ENCODE measurements around the gene ANLN. TPM values are rescaled to one million over a fixed set of nuclear protein-coding genes. Genes with fewer than 3 reads are reported as not detected.
"Not testable (repeated sequence)": the region's sequence is repeated elsewhere in the genome, so short reads cannot be mapped to it uniquely, and the experiment has no call there.

The ANLN gene
- total RNA-seq, 4 donors from 2014 or later = 0.84 to 12.9 (median 4.1) TPM

DNA sequence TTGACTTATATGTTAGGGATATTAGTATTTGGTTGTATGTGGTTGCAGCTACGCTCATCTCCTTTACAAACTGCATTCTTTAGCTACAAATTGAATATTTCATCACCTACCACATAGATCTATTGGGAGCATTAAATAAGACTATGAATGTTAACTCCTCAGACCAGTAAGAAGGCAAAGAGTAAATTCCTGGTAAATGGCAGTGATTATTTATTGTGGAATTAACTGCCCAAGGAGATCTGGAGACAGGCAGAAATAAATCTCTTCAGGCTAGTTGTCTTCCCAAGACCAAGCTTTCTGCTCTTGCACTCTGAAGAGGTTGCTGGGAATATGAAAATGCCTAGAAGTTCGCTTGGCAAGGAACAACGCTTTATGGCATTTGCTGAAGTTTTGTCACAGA, 74.6 kb downstream of the ANLN start:
- Histone ChIP-seq H3K4me1 (no peaks in the 10 kb centered on the region), H3K27me3 (no peaks in the 10 kb centered on the region), H3K4me3 (no peak overlapping the region), H3K27ac (no peak overlapping the region), H3K9me3 (peaks cover 0 to 9% (median 0%) of the 10 kb centered on the region in 4 donors), H3K36me3 (no peaks in the 10 kb centered on the region)
- DNase-seq (ENCODE audit: low spot score in 2 of 2) = no peak
- TF ChIP-seq, protein P1, sequence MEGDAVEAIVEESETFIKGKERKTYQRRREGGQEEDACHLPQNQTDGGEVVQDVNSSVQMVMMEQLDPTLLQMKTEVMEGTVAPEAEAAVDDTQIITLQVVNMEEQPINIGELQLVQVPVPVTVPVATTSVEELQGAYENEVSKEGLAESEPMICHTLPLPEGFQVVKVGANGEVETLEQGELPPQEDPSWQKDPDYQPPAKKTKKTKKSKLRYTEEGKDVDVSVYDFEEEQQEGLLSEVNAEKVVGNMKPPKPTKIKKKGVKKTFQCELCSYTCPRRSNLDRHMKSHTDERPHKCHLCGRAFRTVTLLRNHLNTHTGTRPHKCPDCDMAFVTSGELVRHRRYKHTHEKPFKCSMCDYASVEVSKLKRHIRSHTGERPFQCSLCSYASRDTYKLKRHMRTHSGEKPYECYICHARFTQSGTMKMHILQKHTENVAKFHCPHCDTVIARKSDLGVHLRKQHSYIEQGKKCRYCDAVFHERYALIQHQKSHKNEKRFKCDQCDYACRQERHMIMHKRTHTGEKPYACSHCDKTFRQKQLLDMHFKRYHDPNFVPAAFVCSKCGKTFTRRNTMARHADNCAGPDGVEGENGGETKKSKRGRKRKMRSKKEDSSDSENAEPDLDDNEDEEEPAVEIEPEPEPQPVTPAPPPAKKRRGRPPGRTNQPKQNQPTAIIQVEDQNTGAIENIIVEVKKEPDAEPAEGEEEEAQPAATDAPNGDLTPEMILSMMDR (IDR thresholded peaks at IDR 0.05) = no peak
- TF ChIP-seq EP300 (IDR thresholded peaks at IDR 0.05) (no peak), POLR2A (IDR thresholded peaks at IDR 0.05) (no peak)
- 67 to 81% methylated on average over 3 of the region's 3 CpGs for WGBS, 2 donors

DNA sequence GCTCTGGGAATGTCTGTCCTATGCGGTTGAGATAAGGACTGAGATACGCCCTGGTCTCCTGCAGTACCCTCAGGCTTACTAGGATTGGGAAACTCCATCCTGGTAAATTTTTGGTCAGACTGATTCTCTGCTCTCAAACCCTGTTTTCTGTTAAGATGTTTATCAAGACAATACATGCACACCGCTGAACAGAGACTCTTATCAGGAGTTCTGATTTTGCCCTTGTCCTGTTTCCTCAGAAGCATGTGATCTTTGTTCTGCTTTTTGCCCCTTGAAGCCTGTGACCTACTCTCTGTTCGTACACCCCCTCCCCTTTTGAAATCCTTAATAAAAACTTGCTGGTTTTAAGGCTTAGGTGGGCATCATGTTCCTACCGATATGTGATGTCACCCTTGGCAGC, 76.3 kb downstream of the ANLN start:
- not testable (repeated sequence) for DNase-seq (ENCODE audit: low spot score in 2 of 2); H3K36me3 ChIP-seq; H3K9me3 ChIP-seq; H3K27me3 ChIP-seq; H3K27ac ChIP-seq; H3K4me1 ChIP-seq; H3K4me3 ChIP-seq
- 81 to 86% methylated on average over 5 of the region's 5 CpGs for WGBS, 2 donors

DNA sequence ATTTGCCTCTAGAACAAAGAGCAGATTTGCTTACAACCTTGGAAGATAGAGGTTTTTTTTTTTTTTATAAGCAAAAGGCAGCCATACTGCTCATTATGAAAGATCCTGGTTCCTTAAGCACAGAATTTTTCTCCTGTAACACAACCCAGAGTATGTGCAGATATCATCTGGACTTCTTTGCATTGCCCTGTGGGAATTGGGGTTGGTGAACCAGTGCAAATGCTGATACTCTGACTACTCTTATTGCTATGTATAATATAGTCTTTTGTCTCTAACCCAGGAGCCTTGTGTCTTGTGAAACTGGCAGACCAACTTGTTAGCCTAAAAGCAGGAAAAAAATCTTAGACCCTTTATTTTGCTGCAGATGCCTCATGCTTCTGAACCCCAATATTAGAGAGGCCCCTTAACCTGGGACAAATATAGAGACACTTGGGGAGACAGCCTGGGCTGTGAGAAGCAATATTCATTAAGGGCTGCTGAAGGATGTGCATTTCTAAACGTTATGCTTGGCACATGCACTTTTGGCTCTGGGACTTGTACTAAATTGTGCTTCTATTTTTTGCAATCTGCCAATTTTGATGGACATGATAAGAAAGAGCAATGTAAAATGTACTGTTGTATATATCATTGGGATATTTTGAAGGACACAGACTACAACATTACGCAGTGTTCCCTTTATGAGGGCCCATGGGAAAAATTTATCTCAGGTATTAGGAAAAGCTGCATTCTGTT, 78.9 kb downstream of the ANLN start:
- TF ChIP-seq EP300 (IDR thresholded peaks at IDR 0.05) = no peak
- no peaks in the 10 kb centered on the region for H3K27me3 ChIP-seq
- 62 to 71% methylated on average over 2 of the region's 2 CpGs for WGBS, 2 donors

DNA sequence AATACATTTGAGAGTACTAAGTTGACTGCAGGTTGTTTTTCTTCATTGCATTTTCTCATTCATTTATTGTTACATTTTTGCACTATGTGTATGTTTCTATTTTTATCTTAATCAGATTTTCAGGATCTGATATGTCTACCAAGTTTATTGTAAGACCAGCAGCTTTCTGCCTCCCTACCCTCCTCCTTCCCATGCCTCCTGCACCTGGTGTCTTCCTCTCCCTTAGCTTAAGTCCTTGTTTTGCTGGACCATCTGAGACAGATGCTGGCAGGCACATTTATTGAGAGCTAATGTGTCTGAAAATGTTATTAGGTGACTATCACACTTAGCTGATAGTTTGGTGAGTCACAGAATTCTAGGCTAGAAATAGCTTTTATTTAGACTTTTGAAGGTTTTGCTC, 79.6 kb downstream of the ANLN start:
- H3K4me1 ChIP-seq = no peaks in the 10 kb centered on the region
- DNase-seq (ENCODE audit: low spot score in 2 of 2) = no peak
- no peaks in the 10 kb centered on the region for H3K27me3 ChIP-seq
- H3K4me3 ChIP-seq = no peak overlapping the region
- no peak overlapping the region for H3K27ac ChIP-seq
- TF ChIP-seq, protein P1 (IDR thresholded peaks at IDR 0.05) = no peak
- TF ChIP-seq EP300 (IDR thresholded peaks at IDR 0.05) (no peak), POLR2A (IDR thresholded peaks at IDR 0.05) (no peak)
- peaks cover 0 to 9% (median 0%) of the 10 kb centered on the region in 4 donors for H3K9me3 ChIP-seq
- H3K36me3 ChIP-seq = no peaks in the 10 kb centered on the region

More for the DNA sequence above, 78.9 kb downstream of the ANLN start:
- Histone ChIP-seq H3K4me1 (no peaks in the 10 kb centered on the region), H3K9me3 (peaks cover 0 to 9% (median 0%) of the 10 kb centered on the region in 4 donors), H3K36me3 (no peaks in the 10 kb centered on the region), H3K27ac (no peak overlapping the region), H3K4me3 (no peak overlapping the region)
- no peak for DNase-seq (ENCODE audit: low spot score in 2 of 2)

DNA sequence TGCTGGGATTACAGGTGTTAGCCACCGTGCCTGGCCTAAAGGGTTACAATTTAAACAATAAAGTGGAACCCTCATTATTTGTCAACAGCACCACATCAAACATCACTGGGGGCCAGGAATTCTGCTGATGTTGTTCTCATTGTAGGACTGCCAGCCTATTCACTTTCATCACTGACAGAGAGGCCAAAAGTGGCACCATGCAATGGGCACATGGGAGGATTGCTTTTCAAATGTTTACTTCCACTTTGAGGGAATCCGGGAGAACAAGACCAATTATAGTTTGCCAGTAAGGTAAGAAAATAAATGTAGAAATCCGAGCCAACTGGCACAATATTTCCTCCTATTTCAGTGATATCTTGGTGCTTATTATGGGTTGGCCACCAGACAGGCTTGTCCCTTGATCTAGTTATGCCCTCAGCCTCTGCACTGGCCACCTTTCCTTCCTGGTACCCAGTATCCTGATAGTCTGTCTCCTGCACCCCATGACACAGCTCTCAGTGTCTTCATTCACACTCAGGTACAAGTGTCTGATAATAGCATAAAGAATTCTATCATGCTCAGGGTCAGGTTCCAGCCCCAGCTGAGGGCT, 82.6 kb downstream of the ANLN start:
- H3K4me1 ChIP-seq = no peaks in the 10 kb centered on the region
- 78 to 88% methylated on average over 3 of the region's 3 CpGs for WGBS, 2 donors
- H3K36me3 ChIP-seq = no peaks in the 10 kb centered on the region
- no peak for TF ChIP-seq EP300 (IDR thresholded peaks at IDR 0.05)
- TF ChIP-seq, protein P1 (IDR thresholded peaks at IDR 0.05) = no peak
- TF ChIP-seq POLR2A (IDR thresholded peaks at IDR 0.05) = no peak
- no peak overlapping the region for H3K4me3 ChIP-seq
- DNase-seq (ENCODE audit: low spot score in 2 of 2) = no peak
- no peak overlapping the region for H3K27ac ChIP-seq
- H3K9me3 ChIP-seq = no peaks in the 10 kb centered on the region
- H3K27me3 ChIP-seq = no peaks in the 10 kb centered on the region

DNA sequence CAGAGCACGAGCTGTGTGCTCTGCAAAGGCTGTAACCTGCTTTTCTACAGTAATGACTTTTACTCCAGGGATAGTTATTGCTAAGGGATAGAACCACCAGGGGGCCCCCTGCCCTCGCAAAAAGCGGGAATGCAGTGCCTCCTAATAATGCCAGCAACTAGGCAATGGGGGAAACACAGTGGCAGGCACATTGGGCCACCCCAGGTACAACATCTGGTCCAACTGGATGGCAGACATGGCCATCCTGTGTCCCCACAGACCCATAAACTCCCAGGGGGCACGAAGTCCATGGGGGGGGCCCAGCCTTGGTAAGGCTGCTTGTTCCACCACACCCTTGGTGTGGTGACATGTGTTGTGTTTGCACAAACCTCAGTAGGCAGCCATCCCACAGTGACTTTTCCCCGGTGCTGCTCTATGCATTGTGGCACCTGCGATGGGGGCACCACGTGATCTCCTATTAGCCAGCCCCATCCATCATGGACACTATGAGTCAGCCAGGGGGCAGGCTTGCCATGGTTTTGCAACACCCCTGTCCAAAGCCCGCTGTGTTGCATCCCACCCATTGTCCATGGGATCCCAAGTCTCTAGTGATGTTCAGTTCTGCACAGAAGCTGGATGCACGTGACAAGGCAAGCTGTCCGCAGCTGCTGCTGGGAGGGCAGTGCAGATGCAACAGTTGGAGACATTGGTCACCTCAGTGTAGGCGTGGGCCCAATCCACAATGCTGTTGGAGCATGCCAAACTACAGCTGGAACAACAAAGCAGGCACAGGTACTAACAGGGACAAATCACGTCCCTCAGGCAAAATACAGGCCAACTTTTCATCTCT, 84.0 kb downstream of the ANLN start:
- Histone ChIP-seq H3K36me3 (no peaks in the 10 kb centered on the region), H3K4me3 (no peak overlapping the region), H3K4me1 (no peaks in the 10 kb centered on the region), H3K27ac (no peak overlapping the region), H3K9me3 (no peaks in the 10 kb centered on the region), H3K27me3 (no peaks in the 10 kb centered on the region)
- DNase-seq (ENCODE audit: low spot score in 2 of 2) = no peak
- WGBS, 2 donors = 65 to 78% methylated on average over 12 of the region's 12 CpGs
- no peak for TF ChIP-seq POLR2A (IDR thresholded peaks at IDR 0.05)
- TF ChIP-seq, protein P1 (IDR thresholded peaks at IDR 0.05) = peak in 1 of 5 experiments; percentile 7
